GM10266 (cell line): ENCODE data around the gene RASGRF2.

Experiments used
- DNase-seq: peaks from one replicate; pipeline ENCODE4 v3.0.0; 2012; ENCODE audit errors: extremely low spot score
- TF ChIP-seq, protein P1 (sequence below): IDR thresholded peaks from 2 replicates; pipeline ENCODE4 v1.5.1; 2012; ENCODE audit warnings: mild to moderate bottlenecking, low read depth; ENCODE audit not compliant: control insufficient read depth, insufficient read depth; ENCODE audit errors: missing control alignments

Gene RASGRF2

DNA sequence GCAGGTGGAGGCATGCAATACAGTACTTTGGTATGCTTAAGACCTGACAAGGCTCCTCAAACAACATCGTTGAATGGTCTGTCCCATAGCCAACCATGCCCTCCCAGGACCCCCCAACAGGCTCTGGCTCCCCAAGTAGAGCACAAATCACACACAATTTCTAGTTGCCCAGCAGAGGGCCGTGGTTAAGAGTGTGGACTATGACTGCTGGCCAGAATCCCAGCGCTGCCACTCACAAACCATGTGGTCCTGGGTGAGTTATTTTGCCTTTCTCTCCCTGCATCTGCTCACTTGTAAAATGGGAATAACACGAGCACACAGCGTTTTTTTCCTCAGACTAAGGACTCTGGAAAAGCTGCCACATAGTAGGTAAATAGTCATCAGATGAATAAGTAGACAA lies 279.4 kb downstream of the RASGRF2 start:
- TF ChIP-seq, protein P1, sequence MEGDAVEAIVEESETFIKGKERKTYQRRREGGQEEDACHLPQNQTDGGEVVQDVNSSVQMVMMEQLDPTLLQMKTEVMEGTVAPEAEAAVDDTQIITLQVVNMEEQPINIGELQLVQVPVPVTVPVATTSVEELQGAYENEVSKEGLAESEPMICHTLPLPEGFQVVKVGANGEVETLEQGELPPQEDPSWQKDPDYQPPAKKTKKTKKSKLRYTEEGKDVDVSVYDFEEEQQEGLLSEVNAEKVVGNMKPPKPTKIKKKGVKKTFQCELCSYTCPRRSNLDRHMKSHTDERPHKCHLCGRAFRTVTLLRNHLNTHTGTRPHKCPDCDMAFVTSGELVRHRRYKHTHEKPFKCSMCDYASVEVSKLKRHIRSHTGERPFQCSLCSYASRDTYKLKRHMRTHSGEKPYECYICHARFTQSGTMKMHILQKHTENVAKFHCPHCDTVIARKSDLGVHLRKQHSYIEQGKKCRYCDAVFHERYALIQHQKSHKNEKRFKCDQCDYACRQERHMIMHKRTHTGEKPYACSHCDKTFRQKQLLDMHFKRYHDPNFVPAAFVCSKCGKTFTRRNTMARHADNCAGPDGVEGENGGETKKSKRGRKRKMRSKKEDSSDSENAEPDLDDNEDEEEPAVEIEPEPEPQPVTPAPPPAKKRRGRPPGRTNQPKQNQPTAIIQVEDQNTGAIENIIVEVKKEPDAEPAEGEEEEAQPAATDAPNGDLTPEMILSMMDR, result no peak

DNA sequence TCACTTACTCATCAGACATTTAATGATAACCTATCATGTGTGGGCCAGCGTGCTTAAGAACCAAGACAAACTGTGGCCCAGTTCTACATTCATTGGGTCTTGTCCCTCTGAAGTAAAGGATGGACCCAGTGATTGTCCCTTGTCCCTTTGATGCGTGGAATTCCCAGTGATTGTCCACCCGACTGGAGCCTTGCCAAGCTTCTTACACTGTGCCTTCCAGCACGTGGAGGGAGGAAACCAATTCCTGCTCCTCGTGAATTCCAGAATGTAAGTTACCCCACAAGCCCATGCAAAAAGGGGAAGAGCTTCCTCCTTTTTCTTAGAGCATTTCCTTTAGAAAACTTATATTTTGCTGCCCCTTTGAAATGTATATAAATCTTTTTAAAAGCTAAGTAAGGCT lies 280.8 kb downstream of the RASGRF2 start:
- TF ChIP-seq, protein P1, result no peak
- no peak for DNase-seq

More for the DNA sequence above, 279.4 kb downstream of the RASGRF2 start:
- DNase-seq, result no peak

DNA sequence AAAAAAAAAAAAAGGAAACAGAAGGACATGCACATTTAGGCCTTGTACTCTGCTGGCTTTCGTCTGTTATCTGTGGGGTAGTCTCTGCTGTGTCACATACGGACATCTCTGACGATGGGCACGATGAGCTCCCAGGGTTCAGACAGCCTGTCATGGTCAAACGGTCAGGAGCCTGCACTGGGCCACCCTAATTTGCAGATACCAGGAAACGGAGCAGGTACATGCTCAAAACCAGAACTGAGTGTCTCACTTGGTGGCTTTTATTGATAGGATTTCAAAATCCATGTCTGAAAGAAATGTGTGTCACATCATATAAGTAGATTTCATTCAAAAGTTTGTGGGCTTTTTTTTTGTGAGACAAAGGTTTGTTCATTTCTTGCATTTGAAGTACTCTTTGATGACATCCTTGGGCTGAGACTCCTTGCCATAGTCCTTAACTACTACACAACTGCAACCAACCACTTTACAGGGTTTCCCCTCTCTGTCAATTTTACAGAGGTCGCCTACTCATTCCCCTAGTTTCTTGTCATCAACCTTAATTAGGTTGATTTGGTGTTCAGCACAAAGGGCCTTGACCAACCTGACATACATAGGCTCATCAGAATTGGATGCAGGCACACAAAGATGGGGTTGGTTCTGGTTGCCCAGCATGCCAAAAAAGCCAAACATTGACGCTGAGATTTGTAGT lies 281.9 kb downstream of the RASGRF2 start:
- TF ChIP-seq, protein P1, result no peak
- DNase-seq, result no peak

DNA sequence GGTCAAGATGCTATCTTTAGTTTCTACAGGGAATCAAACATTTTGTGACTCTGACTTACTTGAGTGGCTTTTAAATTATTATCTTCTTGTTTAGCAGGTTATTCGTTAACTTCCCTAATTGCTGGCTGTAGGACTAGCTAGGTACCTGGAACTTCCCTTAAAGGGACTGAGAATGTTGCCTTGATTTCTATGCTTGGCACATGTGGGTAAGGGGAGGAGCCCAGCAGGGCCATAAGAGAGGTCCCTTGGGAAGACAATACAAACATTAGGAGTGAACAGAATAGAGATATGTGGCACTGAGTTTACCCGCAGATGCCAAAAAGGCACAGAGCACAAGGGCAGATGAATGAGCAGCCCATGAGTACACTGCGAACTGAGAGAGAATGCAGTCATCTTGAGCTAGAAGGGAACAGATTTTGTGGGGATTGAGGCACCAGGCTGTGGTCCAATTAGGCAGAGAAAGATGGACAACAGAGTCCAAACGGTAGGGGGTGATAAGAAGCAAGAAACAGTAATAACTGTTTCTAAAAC lies 282.8 kb downstream of the RASGRF2 start:
- no peak for DNase-seq
- TF ChIP-seq, protein P1, result no peak

DNA sequence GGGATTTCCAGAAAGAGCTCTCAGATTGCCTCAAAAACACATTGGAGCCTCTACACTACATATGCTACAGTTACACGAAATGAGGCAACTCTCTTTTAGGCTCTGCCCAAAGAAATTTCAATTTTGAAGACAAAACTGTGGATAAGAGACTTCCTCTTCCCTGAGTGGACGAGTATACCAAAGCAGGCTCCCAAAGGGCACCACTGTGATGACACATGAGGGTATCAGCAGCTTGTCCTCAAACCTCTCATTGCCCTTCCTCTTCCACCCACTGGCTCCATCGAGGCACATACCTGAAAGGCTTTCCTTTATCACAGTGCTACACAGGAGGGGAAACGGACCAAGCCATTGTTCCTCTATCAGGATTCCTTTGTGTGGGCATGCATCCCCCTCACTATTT lies 284.3 kb downstream of the RASGRF2 start:
- no peak for DNase-seq
- TF ChIP-seq, protein P1, result no peak

DNA sequence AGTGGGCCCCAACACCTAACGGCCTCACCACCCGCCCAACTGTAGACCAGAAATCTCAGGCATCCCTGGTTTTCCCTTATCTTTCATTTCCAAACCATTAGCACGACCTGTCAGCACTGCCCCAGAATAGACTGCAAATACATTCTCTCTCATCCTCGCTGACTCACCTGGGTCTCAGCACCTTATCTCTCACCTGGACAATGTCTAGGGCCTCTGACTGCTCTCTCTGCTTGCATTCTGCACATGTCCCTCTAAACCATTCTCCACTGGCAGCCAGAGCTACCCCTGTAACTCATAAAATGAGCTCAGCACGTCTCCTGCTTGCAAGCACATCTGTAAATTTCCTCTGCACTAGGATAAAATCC lies 285.7 kb downstream of the RASGRF2 start:
- no peak for DNase-seq
- TF ChIP-seq, protein P1, result no peak

DNA sequence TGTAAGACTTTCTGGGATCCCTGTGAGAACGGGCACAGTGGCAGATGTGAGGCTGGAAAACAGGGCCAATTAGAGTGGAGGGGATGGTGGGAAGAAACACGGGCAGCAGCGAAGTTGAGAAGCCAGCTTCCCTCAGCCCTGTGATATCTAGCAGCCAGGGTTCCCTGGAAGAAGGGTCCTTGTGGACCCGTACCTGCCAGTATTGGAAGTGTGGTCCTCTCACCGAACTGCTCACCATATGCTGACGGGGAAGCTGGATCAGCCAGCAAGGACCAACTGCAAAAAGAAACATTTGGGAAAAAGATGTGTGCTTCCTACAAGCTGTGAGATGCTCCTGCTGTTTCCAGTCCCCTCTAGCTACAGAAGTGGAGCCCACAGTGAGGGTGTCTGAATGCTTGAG lies 286.5 kb downstream of the RASGRF2 start:
- TF ChIP-seq, protein P1, result no peak
- DNase-seq, result no peak
